Esophagus squamous epithelium (tissue), 5 donors: ENCODE measurements around the gene PTPRCAP. TPM values are rescaled to one million over a fixed set of nuclear protein-coding genes. Genes with fewer than 3 reads are reported as not detected.
A peak's percentile ranks its signal among the peaks of the same experiment; 100 is the strongest.

Experiments used
- DNase-seq: peaks from one replicate; lab custom pipeline; 2025; lab: John Stamatoyannopoulos, UW
- H3K27ac ChIP-seq, 4 donors: fragments of 200-600 bp; sonication (generic); one replicate each; pipeline ENCODE4 v1.5.1; 2016 to 2019; ENCODE audit warnings: mild to moderate bottlenecking in 1 of 4
- H3K27me3 ChIP-seq, 4 donors: fragments of 200-600 bp; sonication (generic); 1 replicate in 3 of 4; 2 replicates in 1 of 4; pipeline versions ENCODE4 v1.5.1 to v1.6.0; 2017 to 2021; ENCODE audit warnings: antibody characterized with exemption in 1 of 4
- H3K36me3 ChIP-seq, 3 donors: fragments of 200-600 bp; sonication (generic); one replicate each; pipeline ENCODE4 v1.5.1; 2016 to 2019
- H3K4me1 ChIP-seq, 3 donors: fragments of 200-600 bp; sonication (generic); one replicate each; pipeline ENCODE4 v1.5.1; 2017 to 2019
- H3K4me3 ChIP-seq, 4 donors: fragments of 200-600 bp; sonication (generic); 1 replicate in 3 of 4; 2 replicates in 1 of 4; pipeline ENCODE4 v1.5.1; 2016 to 2019; ENCODE audit warnings: mild to moderate bottlenecking in 2 of 4, moderate library complexity in 1 of 4
- H3K9me3 ChIP-seq, 3 donors: fragments of 200-600 bp; sonication (generic); one replicate each; pipeline ENCODE4 v1.5.1; 2016 to 2019
- CTCF ChIP-seq, 6 experiments: fragments of 450-650 bp in 4 of 6; fragments of 200-600 bp in 2 of 6; sonication (generic) in 2 of 6; IDR thresholded peaks; one replicate each; pipeline ENCODE4 v1.5.1; 2016 to 2019; ENCODE audit warnings: antibody characterized with exemption in 6 of 6, mild to moderate bottlenecking in 4 of 6, moderate library complexity in 4 of 6
- POLR2A ChIP-seq, 4 donors: fragments of 450-650 bp; IDR thresholded peaks; one replicate each; pipeline ENCODE4 v1.6.1; 2017; ENCODE audit warnings: antibody characterized with exemption in 4 of 4, mild to moderate bottlenecking in 4 of 4, moderate library complexity in 3 of 4
- WGBS, 2 donors: methylation state at CpG; one replicate each; pipeline ENCODE4 v1.1.5; 2018; 5-methylcytosine and 5-hydroxymethylcytosine counted together
- intact Hi-C: fragments of 100-400 bp; cut with DNase I; formaldehyde crosslinking; loops from one replicate; pipeline ENCODE4 v1.15.0; 2022
- total RNA-seq, 4 donors: library from RNA; depleted of rRNA; stranded (reverse); fragments of >200 nt; gene quantifications; one replicate each; pipeline ENCODE4 v1.1.0, GENCODE V29; 2016
- donor health status: DM: yes; HTN: yes; CAD: no.

Gene PTPRCAP
- total RNA-seq, 4 donors from 2014 or later = 5.9 to 14.1 (median 6.8) TPM

- H3K4me1 ChIP-seq = peaks cover 29 to 76% (median 30%) of the 10 kb centered on the region in 3 donors
- no peak for DNase-seq
- 76 to 82% methylated on average over 7 to 8 of the region's 24 CpGs for WGBS, 2 donors
- H3K27ac ChIP-seq = no peak overlapping the region
- no peaks in the 10 kb centered on the region for H3K9me3 ChIP-seq
- intact Hi-C loops = no loop called here
- TF ChIP-seq POLR2A (IDR thresholded peaks at IDR 0.05) (no peak), CTCF (IDR thresholded peaks at IDR 0.05) (no peak)
- H3K27me3 ChIP-seq = no peaks in the 10 kb centered on the region
- peaks cover 27 to 74% (median 27%) of the 10 kb centered on the region in 3 donors for H3K36me3 ChIP-seq
- H3K4me3 ChIP-seq = no peak overlapping the region
These were observed 39.4 kb downstream of the PTPRCAP start for GRCh38 chr11:67397986-67398660.

GRCh38 chr11:67397536-67397935, 39.9 kb downstream of the PTPRCAP start:
- Histone ChIP-seq H3K4me1 (peaks cover 31 to 76% (median 32%) of the 10 kb centered on the region in 3 donors), H3K4me3 (no peak overlapping the region), H3K27me3 (no peaks in the 10 kb centered on the region), H3K27ac (no peak overlapping the region), H3K9me3 (no peaks in the 10 kb centered on the region), H3K36me3 (peaks cover 27 to 74% (median 27%) of the 10 kb centered on the region in 3 donors)
- WGBS, 2 donors = 71 to 79% methylated on average over 2 to 6 of the region's 6 CpGs
- no peak for DNase-seq
- no peak for TF ChIP-seq CTCF (IDR thresholded peaks at IDR 0.05)
- TF ChIP-seq POLR2A (IDR thresholded peaks at IDR 0.05) = no peak
- intact Hi-C loops = no loop called here

- intact Hi-C loops = no loop called here
- TF ChIP-seq POLR2A (IDR thresholded peaks at IDR 0.05) (no peak), CTCF (IDR thresholded peaks at IDR 0.05) (no peak)
- Histone ChIP-seq H3K4me3 (no peak overlapping the region), H3K4me1 (peaks cover 29 to 75% (median 31%) of the 10 kb centered on the region in 3 donors), H3K36me3 (peaks cover 27 to 74% (median 27%) of the 10 kb centered on the region in 3 donors), H3K27me3 (no peaks in the 10 kb centered on the region), H3K9me3 (no peaks in the 10 kb centered on the region), H3K27ac (peak overlapping the region in 1 of 4 donors; percentile 4)
- 43 to 59% methylated on average over 7 to 8 of the region's 13 CpGs for WGBS, 2 donors
- DNase-seq = no peak
These were observed 40.7 kb downstream of the PTPRCAP start for GRCh38 chr11:67396587-67397389.

GRCh38 chr11:67396259-67396581, 41.3 kb downstream of the PTPRCAP start:
- 86 to 88% methylated on average over 6 of the region's 7 CpGs for WGBS, 2 donors
- Histone ChIP-seq H3K27ac (no peak overlapping the region), H3K27me3 (no peaks in the 10 kb centered on the region), H3K4me3 (no peak overlapping the region), H3K9me3 (no peaks in the 10 kb centered on the region), H3K4me1 (peaks cover 30 to 77% (median 31%) of the 10 kb centered on the region in 3 donors), H3K36me3 (peaks cover 27 to 74% (median 27%) of the 10 kb centered on the region in 3 donors)
- TF ChIP-seq POLR2A (IDR thresholded peaks at IDR 0.05) (no peak), CTCF (IDR thresholded peaks at IDR 0.05) (no peak)
- no peak for DNase-seq
- intact Hi-C loops = no loop called here
